NT2/D1 (cell line): ENCODE measurements around the gene DLG2.
"Not testable (repeated sequence)": the region's sequence is repeated elsewhere in the genome, so short reads cannot be mapped to it uniquely, and the experiment has no call there.

Source experiments
- SUZ12 ChIP-seq: IDR thresholded peaks from 2 replicates; pipeline ENCODE4 v1.6.1; 2011; ENCODE audit not compliant: insufficient read length, insufficient read depth; ENCODE audit errors: extremely low read depth
- YY1 ChIP-seq: IDR thresholded peaks from 2 replicates; pipeline ENCODE4 v1.6.1; 2011; ENCODE audit not compliant: insufficient read length, insufficient read depth
- ZNF274 ChIP-seq: IDR thresholded peaks from 2 replicates; pipeline ENCODE4 v1.6.1; 2011; ENCODE audit warnings: mild to moderate bottlenecking, low read depth, low read length

- not testable (repeated sequence) for TF ChIP-seq YY1, ZNF274, SUZ12
These were observed 2204.5 kb downstream of the DLG2 start for GRCh38 chr11:83422641-83423040.
